HK-2 (cell line): Measurements from ENCODE around the gene COX4I1.

Experiments used
- DNase-seq: peaks from one replicate; pipeline ENCODE4 v3.0.0-alpha.2; 2018; ENCODE audit not compliant: unreplicated experiment

The COX4I1 gene

GRCh38 chr16:85840801-85841200 is 41.3 kb downstream of the COX4I1 start:
- no peak for DNase-seq

GRCh38 chr16:85842435-85842834 is 42.9 kb downstream of the COX4I1 start:
- no peak for DNase-seq

- DNase-seq: no peak
Observed at GRCh38 chr16:85842848-85843247, 43.4 kb downstream of the COX4I1 start.

GRCh38 chr16:85843471-85844168 is 44.1 kb downstream of the COX4I1 start:
- no peak for DNase-seq

GRCh38 chr16:85844169-85844481 is 44.6 kb downstream of the COX4I1 start:
- no peak for DNase-seq

GRCh38 chr16:85844786-85845185 is 45.3 kb downstream of the COX4I1 start:
- DNase-seq: no peak

- DNase-seq: no peak
Observed at GRCh38 chr16:85845266-85845665, 45.8 kb downstream of the COX4I1 start.

- DNase-seq: no peak
Observed at GRCh38 chr16:85846461-85846860, 47.0 kb downstream of the COX4I1 start.

GRCh38 chr16:85847036-85847435 is 47.5 kb downstream of the COX4I1 start:
- no peak for DNase-seq

GRCh38 chr16:85847681-85848601 is 48.4 kb downstream of the COX4I1 start:
- DNase-seq: no peak

- DNase-seq: no peak
Observed at GRCh38 chr16:85848986-85849385, 49.5 kb downstream of the COX4I1 start.

- DNase-seq: no peak
Observed at GRCh38 chr16:85849388-85849787, 49.9 kb downstream of the COX4I1 start.

- DNase-seq: no peak
Observed at GRCh38 chr16:85850344-85850880, 50.9 kb downstream of the COX4I1 start.

- DNase-seq: no peak
Observed at GRCh38 chr16:85851034-85851785, 51.7 kb downstream of the COX4I1 start.

GRCh38 chr16:85853547-85854545 is 54.4 kb downstream of the COX4I1 start:
- DNase-seq: no peak

- no peak for DNase-seq
Observed at GRCh38 chr16:85854935-85855334, 55.4 kb downstream of the COX4I1 start.

GRCh38 chr16:85856079-85856478 is 56.6 kb downstream of the COX4I1 start:
- no peak for DNase-seq

GRCh38 chr16:85856585-85856984 is 57.1 kb downstream of the COX4I1 start:
- DNase-seq: no peak
